Measurements from ENCODE around the gene KBTBD3. TPM values are rescaled to one million over a fixed set of nuclear protein-coding genes. Genes with fewer than 3 reads are reported as not detected.
A peak's percentile ranks its signal among the peaks of the same experiment; 100 is the strongest.

Gene KBTBD3
- total RNA-seq, 1 donor, result 4.3 TPM

GRCh38 chr11:106021967-106022794, 55.0 kb downstream of the KBTBD3 start, which contains the start of gene MSANTD4:
MSANTD4 (minus strand) TSS chr11:106022240; CDS start chr11:106010917, 11,323 bp downstream.
- H3K4me3 ChIP-seq (ENCODE audit: low read depth, low read length), result peak within 1 kb of the TSS; percentile 87
- TF ChIP-seq CTCF (IDR thresholded peaks at IDR 0.05; ENCODE audit: insufficient read depth, low read length), result no peak
- peak; percentile 100 for DNase-seq (ENCODE audit: low read depth)

DNA sequence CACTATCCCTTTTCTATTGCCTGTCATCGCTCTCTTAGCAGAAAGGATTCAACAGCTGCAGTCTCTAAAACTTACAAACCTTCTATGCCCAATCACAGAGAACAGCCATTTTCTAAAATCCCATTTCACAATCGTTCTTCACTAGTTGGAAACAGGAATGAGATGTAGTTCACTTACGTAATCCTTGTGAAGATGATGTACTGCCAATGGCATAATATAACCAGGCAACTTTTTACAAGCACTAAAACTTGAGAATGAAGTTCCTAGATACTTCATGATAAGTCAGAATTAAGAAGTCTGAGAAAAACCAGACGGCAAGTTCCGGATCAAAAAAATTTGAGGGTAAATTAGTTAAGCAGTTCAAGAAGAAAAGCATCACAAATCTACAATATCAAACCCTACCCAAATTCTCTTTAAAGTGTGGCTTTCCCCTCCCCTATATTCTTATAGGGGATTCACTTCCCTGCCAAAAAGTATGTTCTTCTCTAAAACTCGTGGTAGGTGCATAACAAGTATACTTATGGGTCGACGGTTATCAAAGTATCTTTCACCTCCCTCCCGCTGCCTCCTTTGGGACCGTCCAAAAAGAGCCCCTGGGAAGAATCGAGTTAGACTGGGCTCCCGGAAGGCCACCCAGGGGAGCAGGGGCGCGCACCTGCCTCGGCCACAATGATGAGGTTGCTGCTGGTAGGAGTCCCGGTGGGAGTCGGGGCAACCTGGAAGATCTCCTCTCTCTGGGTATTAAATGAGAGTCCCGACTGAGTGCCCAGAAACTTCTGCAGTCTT, 55.8 kb downstream of the KBTBD3 start:
- DNase-seq (ENCODE audit: low read depth), result peak; percentile 65
- no peak for TF ChIP-seq CTCF (IDR thresholded peaks at IDR 0.05; ENCODE audit: insufficient read depth, low read length)

GRCh38 chr11:106017093-106017492, 60.1 kb downstream of the KBTBD3 start:
- no peak for TF ChIP-seq CTCF (IDR thresholded peaks at IDR 0.05; ENCODE audit: insufficient read depth, low read length)
- DNase-seq (ENCODE audit: low read depth), result no peak
- no peak overlapping the region for H3K4me3 ChIP-seq (ENCODE audit: low read depth, low read length)

More for the DNA sequence above, 55.8 kb downstream of the KBTBD3 start:
- peak overlapping the region; percentile 87 for H3K4me3 ChIP-seq (ENCODE audit: low read depth, low read length)

- H3K4me3 ChIP-seq (ENCODE audit: low read depth, low read length), result no peak overlapping the region
- TF ChIP-seq CTCF (IDR thresholded peaks at IDR 0.05; ENCODE audit: insufficient read depth, low read length), result no peak
- no peak for DNase-seq (ENCODE audit: low read depth)
These were observed 62.1 kb downstream of the KBTBD3 start for GRCh38 chr11:106015066-106015465.

GRCh38 chr11:106014620-106015019, 62.5 kb downstream of the KBTBD3 start:
- H3K4me3 ChIP-seq (ENCODE audit: low read depth, low read length), result no peak overlapping the region
- TF ChIP-seq CTCF (IDR thresholded peaks at IDR 0.05; ENCODE audit: insufficient read depth, low read length), result no peak
- DNase-seq (ENCODE audit: low read depth), result no peak

DNA sequence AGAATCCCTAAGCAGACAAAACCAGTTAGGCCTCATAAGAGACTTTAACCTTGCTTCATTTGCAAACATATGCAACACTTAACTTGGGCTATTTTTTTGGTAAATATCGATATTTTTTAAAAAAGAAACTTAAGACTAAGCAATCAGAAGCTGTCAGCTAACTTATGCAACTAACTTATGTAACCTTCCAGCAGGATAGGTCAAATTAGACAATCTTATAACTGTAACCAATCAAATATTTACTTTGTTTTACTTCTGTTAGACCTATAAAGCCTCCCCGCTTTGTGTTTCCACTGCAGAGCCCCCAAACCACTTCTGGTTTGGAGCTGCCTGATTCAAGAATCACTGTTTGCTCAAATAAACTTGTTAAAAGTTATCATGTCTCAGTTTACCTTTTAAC, 63.1 kb downstream of the KBTBD3 start:
- DNase-seq (ENCODE audit: low read depth), result no peak
- no peak overlapping the region for H3K4me3 ChIP-seq (ENCODE audit: low read depth, low read length)
- no peak for TF ChIP-seq CTCF (IDR thresholded peaks at IDR 0.05; ENCODE audit: insufficient read depth, low read length)
